K562 (cell line): Measurements from ENCODE around the gene DHDH. TPM values are rescaled to one million over a fixed set of nuclear protein-coding genes. Genes with fewer than 3 reads are reported as not detected.

Experiments
- BCL6 ChIP-seq: fragments of 250-450 bp; sonication (Bioruptor Pico); IDR thresholded peaks from 2 replicates; pipeline ENCODE4 v1.4.0; 2020
- CBX5 ChIP-seq: IDR thresholded peaks from 2 replicates; pipeline ENCODE4 v1.6.1; 2014; ENCODE audit warnings: low read depth, borderline replicate concordance
- DACH1 ChIP-seq: fragments of 450-650 bp; IDR thresholded peaks from 2 replicates; pipeline ENCODE4 v1.6.1; 2018; ENCODE audit not compliant: partially characterized antibody
- E2F3 ChIP-seq: fragments of 250-450 bp; sonication (Bioruptor Pico); IDR thresholded peaks from 2 replicates; pipeline ENCODE4 v1.4.0; 2020; ENCODE audit warnings: mild to moderate bottlenecking
- EGR1 ChIP-seq: fragments of 450-650 bp; conservative IDR thresholded peaks from 2 replicates; pipeline ENCODE4 v1.6.1; 2017; ENCODE audit warnings: mild to moderate bottlenecking
- HCFC1 ChIP-seq: IDR thresholded peaks from 2 replicates; pipeline ENCODE4 v1.6.1; 2012; ENCODE audit warnings: low read depth, low read length, improper control_type of control experiment
- HNRNPL ChIP-seq: fragments of 200-400 bp; formaldehyde crosslinking; IDR thresholded peaks from 2 replicates; pipeline ENCODE4 v1.6.1; 2017; ENCODE audit warnings: low read depth, mild to moderate bottlenecking, low read length
- KLF6 ChIP-seq: fragments of 250-450 bp; sonication (Bioruptor Pico); IDR thresholded peaks from 2 replicates; pipeline ENCODE4 v1.4.0; 2020; ENCODE audit warnings: mild to moderate bottlenecking, moderate library complexity, borderline replicate concordance
- NCOA6 ChIP-seq: fragments of 450-650 bp; IDR thresholded peaks from 2 replicates; pipeline ENCODE4 v1.6.1; 2017; ENCODE audit warnings: mild to moderate bottlenecking
- NR3C1 ChIP-seq: sonication (generic); formaldehyde crosslinking; IDR thresholded peaks from 2 replicates; pipeline ENCODE4 v1.8.1; 2022; ENCODE audit warnings: missing genetic modification reagents
- PRMT5 ChIP-seq: sonication (generic); formaldehyde crosslinking; IDR thresholded peaks from 2 replicates; pipeline ENCODE4 v1.5.0; 2020; ENCODE audit warnings: missing genetic modification reagents
- RBBP5 ChIP-seq: fragments of 200-600 bp; sonication (generic); IDR thresholded peaks from 2 replicates; pipeline ENCODE4 v1.6.1; 2012; ENCODE audit warnings: borderline replicate concordance, mild to moderate bottlenecking, low read length, control low read depth, inconsistent platforms; ENCODE audit not compliant: insufficient read depth, poor library complexity, severe bottlenecking
- RBM34 ChIP-seq: fragments of 200-400 bp; formaldehyde crosslinking; IDR thresholded peaks from 2 replicates; pipeline ENCODE4 v1.6.1; 2018; ENCODE audit warnings: low read length, borderline replicate concordance; ENCODE audit not compliant: insufficient read depth
- SREBF2 ChIP-seq: sonication (generic); formaldehyde crosslinking; IDR thresholded peaks from 2 replicates; pipeline ENCODE4 v1.4.0; 2020; ENCODE audit warnings: mild to moderate bottlenecking, missing genetic modification reagents
- SRF ChIP-seq, 2 experiments: fragments of 250-450, 450-650 bp in 1 of 2; sonication (Bioruptor Pico) in 1 of 2; sonication (generic) in 1 of 2; formaldehyde crosslinking; IDR thresholded peaks; 2 replicates each; pipeline versions ENCODE4 v1.5.0 to v1.5.1; 2020 to 2022; ENCODE audit warnings: mild to moderate bottlenecking in 1 of 2, missing genetic modification reagents in 1 of 2
- TCF3 ChIP-seq: sonication (generic); formaldehyde crosslinking; IDR thresholded peaks from 2 replicates; pipeline ENCODE4 v1.4.0; 2020; ENCODE audit warnings: mild to moderate bottlenecking, missing genetic modification reagents
- ZNF311 ChIP-seq: fragments of 250-450 bp; sonication (Bioruptor Pico); IDR thresholded peaks from 2 replicates; pipeline ENCODE4 v1.4.0; 2020; ENCODE audit warnings: mild to moderate bottlenecking, moderate library complexity
- ZNF695 ChIP-seq: fragments of 450-650 bp; formaldehyde crosslinking; IDR thresholded peaks from 2 replicates; pipeline ENCODE4 v1.4.0; 2020; ENCODE audit warnings: mild to moderate bottlenecking, moderate library complexity
- polyA plus RNA-seq, 8 experiments: library from polyadenylated mRNA; depleted of rRNA in 4 of 8; stranded (reverse) in 5 of 8; unstranded in 3 of 8; fragments of >200 nt; fragmentation: Nextera tagmentation in 2 of 8; fragmentation: Illumina TruSeq in 1 of 8; extraction: Ambion mirVana in 2 of 8; extraction: Trizol in 1 of 8; gene quantifications; 2 replicates each; pipeline versions ENCODE4 v1.2.1 to v1.2.3, GENCODE V29; 2011 to 2014; ENCODE audit warnings: inconsistent platforms in 1 of 8, missing spikeins in 1 of 8
- total RNA-seq, 7 experiments: library from RNA; depleted of rRNA in 6 of 7; stranded (reverse); fragments of >200 nt in 6 of 7; fragmentation: Illumina TruSeq in 2 of 7; extraction: Trizol in 2 of 7; gene quantifications; 2 replicates each; pipeline versions ENCODE4 v1.2.1 to v1.2.3, GENCODE V29; 2011 to 2021; ENCODE audit warnings: low replicate concordance in 1 of 7
- TF ChIP-seq, protein P1 (sequence below): fragments of 450-650 bp; formaldehyde crosslinking; IDR thresholded peaks from 2 replicates; pipeline ENCODE4 v1.4.0; 2022; ENCODE audit warnings: missing genetic modification characterization
- TF ChIP-seq, protein P2 (sequence below): sonication (generic); formaldehyde crosslinking; IDR thresholded peaks from 2 replicates; pipeline ENCODE4 v1.8.1; 2022; ENCODE audit warnings: missing genetic modification reagents
- TF ChIP-seq, protein P3 (sequence below): fragments of 450-650 bp; IDR thresholded peaks from 2 replicates; pipeline ENCODE4 v1.6.1; 2017; ENCODE audit warnings: antibody characterized with exemption, mild to moderate bottlenecking

The DHDH gene
- total and polyA plus RNA-seq, 9 of the 15 experiments (the other 6 are each of a cell fraction or from before 2014, with no cell fraction given): 0.37 to 1.9 (median 0.87) TPM

DNA sequence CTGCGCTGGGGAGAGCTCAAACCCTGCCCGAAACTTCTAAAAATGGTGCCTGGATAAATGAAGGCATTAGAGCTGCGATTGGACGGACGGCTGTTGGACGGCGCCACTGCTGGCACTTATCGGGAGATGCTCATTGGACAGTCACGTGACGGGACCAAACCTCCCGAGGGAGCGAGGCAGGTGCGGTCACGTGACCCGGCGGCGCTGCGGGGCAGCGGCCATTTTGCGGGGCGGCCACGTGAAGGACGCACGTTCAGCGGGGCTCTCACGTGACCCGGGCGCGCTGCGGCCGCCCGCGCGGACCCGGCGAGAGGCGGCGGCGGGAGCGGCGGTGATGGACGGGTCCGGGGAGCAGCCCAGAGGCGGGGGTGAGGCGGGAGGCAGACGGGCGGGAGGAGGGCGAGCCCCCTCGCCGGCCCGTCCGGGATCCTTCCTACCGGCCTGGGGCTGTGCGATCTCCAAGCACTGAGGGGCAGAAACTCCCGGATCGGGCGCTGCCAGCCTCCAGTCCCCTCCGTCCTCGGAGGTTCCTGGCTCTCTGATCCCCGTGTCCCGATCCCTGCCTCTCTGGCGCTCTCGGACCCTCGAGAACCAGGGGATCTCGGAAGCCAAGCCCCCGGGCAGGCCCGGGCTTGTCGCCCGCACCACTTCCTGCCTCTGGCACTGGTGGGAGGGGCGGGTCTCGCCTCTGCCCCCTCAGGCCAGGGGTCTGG lies 21.3 kb downstream of the DHDH start, which contains the start of gene BAX (continued):
- no peak for TF ChIP-seq RBM34
- TF ChIP-seq ZNF695: no peak
- no peak for TF ChIP-seq CBX5
- no peak for TF ChIP-seq E2F3
- TF ChIP-seq NCOA6: peak; percentile 92
- no peak; a peak in 1 of 4 replicates for TF ChIP-seq SRF (CRISPR knock-in tag; IDR thresholded peaks at IDR 0.05)
- TF ChIP-seq RBBP5: peak; percentile 55
- TF ChIP-seq HNRNPL: no peak
- TF ChIP-seq HCFC1: peak; percentile 95
- no peak for TF ChIP-seq NR3C1
- TF ChIP-seq PRMT5 (CRISPR knock-in tag): no peak
- TF ChIP-seq TCF3: peak; percentile 53
- TF ChIP-seq EGR1: peak; percentile 80
- TF ChIP-seq, protein P1, sequence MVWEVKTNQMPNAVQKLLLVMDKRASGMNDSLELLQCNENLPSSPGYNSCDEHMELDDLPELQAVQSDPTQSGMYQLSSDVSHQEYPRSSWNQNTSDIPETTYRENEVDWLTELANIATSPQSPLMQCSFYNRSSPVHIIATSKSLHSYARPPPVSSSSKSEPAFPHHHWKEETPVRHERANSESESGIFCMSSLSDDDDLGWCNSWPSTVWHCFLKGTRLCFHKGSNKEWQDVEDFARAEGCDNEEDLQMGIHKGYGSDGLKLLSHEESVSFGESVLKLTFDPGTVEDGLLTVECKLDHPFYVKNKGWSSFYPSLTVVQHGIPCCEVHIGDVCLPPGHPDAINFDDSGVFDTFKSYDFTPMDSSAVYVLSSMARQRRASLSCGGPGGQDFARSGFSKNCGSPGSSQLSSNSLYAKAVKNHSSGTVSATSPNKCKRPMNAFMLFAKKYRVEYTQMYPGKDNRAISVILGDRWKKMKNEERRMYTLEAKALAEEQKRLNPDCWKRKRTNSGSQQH (CRISPR knock-in tag): no peak
- TF ChIP-seq KLF6 (CRISPR knock-in tag): peak; percentile 69
- no peak for TF ChIP-seq BCL6
- no peak for TF ChIP-seq DACH1
- TF ChIP-seq ZNF311 (CRISPR knock-in tag): no peak
- TF ChIP-seq, protein P2, sequence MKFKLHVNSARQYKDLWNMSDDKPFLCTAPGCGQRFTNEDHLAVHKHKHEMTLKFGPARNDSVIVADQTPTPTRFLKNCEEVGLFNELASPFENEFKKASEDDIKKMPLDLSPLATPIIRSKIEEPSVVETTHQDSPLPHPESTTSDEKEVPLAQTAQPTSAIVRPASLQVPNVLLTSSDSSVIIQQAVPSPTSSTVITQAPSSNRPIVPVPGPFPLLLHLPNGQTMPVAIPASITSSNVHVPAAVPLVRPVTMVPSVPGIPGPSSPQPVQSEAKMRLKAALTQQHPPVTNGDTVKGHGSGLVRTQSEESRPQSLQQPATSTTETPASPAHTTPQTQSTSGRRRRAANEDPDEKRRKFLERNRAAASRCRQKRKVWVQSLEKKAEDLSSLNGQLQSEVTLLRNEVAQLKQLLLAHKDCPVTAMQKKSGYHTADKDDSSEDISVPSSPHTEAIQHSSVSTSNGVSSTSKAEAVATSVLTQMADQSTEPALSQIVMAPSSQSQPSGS: no peak
- TF ChIP-seq, protein P3, sequence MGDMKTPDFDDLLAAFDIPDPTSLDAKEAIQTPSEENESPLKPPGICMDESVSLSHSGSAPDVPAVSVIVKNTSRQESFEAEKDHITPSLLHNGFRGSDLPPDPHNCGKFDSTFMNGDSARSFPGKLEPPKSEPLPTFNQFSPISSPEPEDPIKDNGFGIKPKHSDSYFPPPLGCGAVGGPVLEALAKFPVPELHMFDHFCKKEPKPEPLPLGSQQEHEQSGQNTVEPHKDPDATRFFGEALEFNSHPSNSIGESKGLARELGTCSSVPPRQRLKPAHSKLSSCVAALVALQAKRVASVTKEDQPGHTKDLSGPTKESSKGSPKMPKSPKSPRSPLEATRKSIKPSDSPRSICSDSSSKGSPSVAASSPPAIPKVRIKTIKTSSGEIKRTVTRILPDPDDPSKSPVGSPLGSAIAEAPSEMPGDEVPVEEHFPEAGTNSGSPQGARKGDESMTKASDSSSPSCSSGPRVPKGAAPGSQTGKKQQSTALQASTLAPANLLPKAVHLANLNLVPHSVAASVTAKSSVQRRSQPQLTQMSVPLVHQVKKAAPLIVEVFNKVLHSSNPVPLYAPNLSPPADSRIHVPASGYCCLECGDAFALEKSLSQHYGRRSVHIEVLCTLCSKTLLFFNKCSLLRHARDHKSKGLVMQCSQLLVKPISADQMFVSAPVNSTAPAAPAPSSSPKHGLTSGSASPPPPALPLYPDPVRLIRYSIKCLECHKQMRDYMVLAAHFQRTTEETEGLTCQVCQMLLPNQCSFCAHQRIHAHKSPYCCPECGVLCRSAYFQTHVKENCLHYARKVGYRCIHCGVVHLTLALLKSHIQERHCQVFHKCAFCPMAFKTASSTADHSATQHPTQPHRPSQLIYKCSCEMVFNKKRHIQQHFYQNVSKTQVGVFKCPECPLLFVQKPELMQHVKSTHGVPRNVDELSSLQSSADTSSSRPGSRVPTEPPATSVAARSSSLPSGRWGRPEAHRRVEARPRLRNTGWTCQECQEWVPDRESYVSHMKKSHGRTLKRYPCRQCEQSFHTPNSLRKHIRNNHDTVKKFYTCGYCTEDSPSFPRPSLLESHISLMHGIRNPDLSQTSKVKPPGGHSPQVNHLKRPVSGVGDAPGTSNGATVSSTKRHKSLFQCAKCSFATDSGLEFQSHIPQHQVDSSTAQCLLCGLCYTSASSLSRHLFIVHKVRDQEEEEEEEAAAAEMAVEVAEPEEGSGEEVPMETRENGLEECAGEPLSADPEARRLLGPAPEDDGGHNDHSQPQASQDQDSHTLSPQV: peak; percentile 31; the same call in 1 of the 2 replicates
- TF ChIP-seq SREBF2 (CRISPR knock-in tag): no peak
